HG02870 (cell line): ENCODE data around the gene SLAMF9.

Experiments used
- ATAC-seq: cut with Tn5 transposase; IDR thresholded peaks from one replicate; pipeline ENCODE4 v1.9.1; 2021; ENCODE audit warnings: mild to moderate bottlenecking, moderate library complexity; ENCODE audit not compliant: unreplicated experiment

SLAMF9 gene

GRCh38 chr1:159953536-159954515, at the start of gene SLAMF9:
Gene SLAMF9 (minus strand): TSS chr1:159954237. CDS start chr1:159954137, 100 bp downstream.
- ATAC-seq: no peak

GRCh38 chr1:160001440-160001839, 47.4 kb upstream of the SLAMF9 start:
- no peak for ATAC-seq

DNA sequence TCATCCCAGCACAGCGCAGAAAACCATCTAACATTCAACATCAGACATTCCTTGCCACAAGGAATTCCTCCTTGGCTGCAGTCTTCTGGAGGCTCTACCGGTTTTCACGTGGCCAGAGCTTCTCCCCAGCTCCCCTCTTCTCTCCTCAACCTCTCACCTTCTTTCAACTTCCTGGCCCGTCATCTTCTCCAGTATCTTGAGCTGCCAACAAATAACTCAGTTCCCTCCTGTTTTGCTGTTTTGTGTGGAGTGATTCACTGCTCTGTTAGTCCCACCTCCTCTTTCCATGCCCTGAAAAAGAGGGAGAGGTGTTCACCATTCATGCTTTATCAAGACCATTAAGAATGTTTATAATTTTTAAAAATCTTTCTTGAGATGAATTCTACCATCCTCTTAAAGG, 45.2 kb upstream of the SLAMF9 start:
- no peak for ATAC-seq

DNA sequence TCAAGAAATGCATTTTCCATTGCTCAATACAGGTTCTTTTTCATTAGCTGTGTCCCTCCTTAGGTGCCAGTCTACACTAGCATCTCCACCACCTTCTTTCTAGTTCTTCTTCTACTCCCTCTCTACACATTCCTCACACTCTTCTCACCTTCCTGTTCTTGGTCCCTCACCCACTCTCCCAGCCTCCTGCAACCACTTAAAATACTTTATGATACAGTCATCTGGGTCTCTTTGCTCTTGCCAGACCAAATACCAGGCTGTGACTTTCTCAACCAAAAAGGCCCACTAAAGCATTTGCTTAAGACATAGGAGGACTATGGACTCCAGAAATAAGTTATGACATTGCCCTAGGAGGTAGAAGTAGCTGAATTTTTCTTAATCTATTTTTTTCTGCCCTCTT, 42.6 kb upstream of the SLAMF9 start:
- ATAC-seq: no peak

- no peak for ATAC-seq
Measured at GRCh38 chr1:159994896-159995295, 40.9 kb upstream of the SLAMF9 start.

DNA sequence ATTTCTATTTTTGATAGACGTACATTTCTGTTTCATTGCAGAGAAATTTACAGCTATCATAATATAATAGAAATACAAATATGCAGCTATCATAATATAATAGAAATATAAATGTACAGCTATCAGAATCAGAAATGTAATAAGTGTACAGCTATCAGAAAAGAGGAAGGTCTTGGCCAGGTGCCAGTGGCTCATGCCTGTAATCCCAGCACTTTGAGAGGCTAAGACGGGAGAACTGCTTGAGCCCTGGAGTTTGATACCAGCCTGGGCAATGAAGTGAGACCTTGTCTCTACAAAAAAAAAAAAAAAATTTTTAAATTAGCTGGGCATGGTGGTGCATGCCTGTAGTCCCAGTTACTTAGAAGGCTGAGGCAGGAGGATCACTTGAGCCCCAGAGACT, 39.9 kb upstream of the SLAMF9 start:
- ATAC-seq: no peak

GRCh38 chr1:159992161-159992560, 38.1 kb upstream of the SLAMF9 start:
- ATAC-seq: no peak

DNA sequence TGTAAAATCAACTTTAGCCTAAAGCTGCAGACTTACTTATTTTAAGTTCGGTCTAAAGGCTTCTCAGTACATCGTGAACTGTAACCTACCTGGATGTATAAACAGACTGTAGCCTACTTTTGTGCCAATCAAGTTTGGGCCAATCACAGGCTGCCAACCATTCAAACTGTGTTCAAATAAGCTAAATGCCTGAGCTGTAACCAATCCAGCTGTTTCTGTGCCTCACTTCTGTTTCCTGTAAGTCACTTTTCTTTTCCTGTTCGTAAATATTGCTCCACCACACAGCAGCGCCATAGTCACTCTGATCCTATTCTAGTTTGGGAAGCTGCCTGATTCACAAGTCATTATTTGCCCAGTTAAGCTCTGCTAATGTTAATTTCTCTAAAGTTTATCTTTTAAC, 37.5 kb upstream of the SLAMF9 start:
- ATAC-seq: no peak

GRCh38 chr1:159990005-159990404, 36.0 kb upstream of the SLAMF9 start:
- no peak for ATAC-seq

- ATAC-seq: no peak
Measured at GRCh38 chr1:159989581-159989980, 35.5 kb upstream of the SLAMF9 start.

- ATAC-seq: no peak
Measured at GRCh38 chr1:159988006-159988405, 34.0 kb upstream of the SLAMF9 start.

DNA sequence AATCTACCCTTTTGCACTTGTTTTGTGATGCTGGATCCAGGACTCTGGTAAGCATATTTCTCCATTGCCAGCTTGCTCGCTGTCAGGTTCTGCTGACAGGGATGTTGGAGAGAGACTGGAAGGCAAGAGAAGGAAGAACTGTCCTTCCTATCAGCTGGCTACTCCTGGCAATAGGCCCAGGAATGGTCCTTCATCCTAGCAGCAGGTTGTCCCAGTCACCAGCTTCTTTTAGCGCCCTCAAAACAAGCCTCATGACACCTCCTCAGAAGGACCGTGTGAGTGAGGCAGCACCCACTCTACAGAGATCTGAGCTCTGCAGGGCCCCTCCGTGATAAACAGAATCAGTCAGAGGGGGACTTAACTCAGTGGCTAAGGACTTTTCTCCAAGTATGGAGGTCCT, 33.1 kb upstream of the SLAMF9 start:
- ATAC-seq: no peak

DNA sequence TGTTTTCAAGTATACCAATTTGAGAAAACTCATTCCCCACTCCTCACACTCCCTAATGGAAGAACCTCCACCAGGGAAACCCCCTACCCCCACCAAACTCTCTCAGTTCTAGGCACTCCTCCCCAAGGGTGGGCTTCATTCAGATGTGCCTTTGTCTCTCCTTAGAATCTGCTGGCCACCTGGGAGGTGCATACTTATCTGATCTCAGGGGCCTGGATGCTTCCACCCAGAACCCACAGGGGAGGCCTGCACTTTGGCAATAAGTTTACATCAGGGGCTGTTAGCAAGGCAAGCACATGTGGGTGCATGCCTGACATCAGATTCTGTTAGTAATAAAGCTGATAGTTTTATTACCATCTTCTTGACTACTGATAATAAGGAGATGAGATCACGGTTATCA, 32.5 kb upstream of the SLAMF9 start:
- ATAC-seq: no peak

DNA sequence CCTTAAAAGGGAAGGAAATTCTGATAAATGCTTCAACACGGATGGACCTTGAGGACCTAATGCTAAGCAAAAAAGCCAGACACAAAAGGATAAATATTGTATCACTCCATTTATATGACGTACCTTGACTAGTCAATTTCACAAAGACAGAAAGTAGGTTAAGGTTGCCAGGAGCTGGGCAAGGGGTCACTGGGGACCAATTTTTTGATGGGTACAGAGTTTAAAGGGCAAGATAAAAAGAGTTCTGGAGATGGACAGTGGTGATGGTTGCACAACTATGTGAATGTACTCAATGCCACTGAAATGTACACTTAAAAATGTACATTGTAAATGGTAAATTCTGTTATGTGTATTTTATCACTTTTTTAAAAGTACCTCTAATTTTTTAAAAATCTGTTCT, 32.1 kb upstream of the SLAMF9 start:
- no peak for ATAC-seq

- ATAC-seq: no peak
Measured at GRCh38 chr1:159985473-159985872, 31.4 kb upstream of the SLAMF9 start.

- no peak for ATAC-seq
Measured at GRCh38 chr1:159983681-159984080, 29.6 kb upstream of the SLAMF9 start.

GRCh38 chr1:159982280-159982679, 28.2 kb upstream of the SLAMF9 start:
- no peak for ATAC-seq

DNA sequence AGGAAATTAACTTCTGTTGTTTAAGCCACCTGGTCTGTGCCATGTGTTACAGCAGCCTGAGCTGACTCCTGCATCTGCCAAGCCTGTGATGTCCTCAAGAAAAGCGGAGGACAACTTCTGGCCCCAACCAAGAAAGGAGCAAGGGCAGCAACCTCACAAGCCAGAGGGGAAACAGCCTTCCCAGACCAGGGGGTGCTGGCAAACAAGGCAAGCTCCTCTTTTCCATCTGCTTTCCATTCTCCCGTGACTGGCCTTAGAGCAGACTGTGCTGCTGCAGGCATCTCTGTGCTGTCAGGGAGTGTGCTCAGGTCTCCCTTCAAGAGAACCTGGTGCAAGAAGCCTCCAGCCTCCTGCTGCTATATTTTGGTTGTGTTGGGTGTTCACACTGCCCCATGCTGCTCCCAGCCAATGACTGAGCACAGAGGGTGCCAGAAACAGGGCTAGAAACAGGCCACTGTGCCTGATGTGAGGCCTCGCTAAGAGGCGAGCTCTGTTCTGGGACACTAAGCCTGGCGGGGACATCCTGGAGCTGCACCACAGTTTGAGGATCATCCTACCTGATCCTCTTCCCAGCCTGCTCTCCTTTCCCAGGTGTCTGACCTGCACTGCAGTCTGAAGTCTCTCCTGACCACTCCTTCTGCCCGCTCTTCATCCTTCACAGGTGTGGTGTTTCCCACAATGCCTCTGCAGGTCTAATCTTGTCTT, 27.5 kb upstream of the SLAMF9 start:
- no peak for ATAC-seq

DNA sequence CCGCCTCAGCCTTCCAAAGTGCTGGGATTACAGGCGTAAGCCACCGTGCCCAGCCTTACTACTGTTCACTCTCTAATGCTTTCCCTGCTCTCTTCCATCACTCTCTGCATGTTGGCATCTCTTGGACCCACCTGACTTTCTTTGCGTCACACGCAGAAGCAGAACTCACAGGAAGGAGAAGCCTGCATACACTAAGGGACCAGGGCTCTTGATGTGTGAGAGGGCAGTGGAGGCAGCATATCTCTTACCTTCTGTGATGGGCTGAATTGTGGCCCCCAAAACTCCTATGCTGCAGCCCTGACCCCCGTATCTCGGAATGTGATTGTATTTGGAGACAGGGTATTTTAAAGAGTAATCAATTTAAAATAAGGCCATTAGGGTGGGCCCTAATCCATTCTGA, 26.7 kb upstream of the SLAMF9 start:
- no peak for ATAC-seq

DNA sequence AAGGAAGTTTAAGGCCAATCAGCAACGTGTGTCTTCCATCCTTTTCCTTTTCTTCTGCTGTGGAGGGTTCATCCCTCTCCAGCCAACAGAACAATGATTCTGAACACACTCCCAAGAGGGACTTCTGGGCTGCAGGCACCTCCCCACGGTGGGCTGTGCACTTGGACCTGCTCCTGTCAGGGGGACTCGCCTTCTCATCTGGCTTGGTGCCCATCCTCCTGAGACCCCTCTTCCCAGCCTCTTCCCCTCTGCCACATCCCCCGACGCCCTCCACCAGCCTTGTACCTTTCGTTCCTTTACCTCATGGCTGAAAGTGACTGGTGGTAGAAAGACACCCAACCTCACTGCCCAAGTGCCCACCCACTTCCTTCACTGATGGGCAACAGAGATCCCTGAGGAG, 26.0 kb upstream of the SLAMF9 start:
- ATAC-seq: no peak

DNA sequence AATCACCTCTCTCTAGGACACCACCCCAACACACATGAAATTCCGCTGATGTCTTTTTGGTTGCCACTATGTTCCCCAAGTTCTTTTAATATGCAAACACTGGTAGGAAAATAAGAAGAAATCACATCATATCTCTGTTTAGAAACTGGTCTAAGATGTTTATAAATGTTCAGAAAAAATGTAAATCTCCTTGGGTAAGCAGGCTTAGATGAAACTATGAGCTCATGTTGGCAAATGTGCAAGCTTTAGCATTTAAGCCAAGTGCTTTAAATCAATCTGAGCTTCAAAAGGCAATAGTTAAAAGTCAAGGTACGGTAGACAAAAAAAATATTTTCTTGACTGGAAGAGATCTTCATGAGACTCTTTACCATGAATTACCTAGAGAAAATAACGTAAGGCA, 25.2 kb upstream of the SLAMF9 start:
- ATAC-seq: no peak

DNA sequence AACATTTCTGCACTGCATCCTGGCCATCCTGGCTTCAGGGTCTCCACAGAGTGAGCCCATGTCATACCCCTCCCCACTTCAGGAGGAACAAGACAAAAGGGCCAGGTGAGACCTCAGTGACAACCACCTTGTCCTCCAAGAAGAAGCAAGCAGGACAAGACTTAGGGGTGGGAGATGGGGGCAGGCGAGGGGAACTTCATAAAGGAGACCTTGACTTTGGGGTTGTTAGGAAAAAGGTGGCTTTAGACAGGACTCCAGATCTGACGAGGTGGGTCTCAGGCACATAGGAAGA, 24.0 kb upstream of the SLAMF9 start:
- no peak for ATAC-seq
